HG03469 (cell line): ENCODE data around the gene DENND1A.

Source experiments
- ATAC-seq: cut with Tn5 transposase; IDR thresholded peaks from one replicate; pipeline ENCODE4 v1.9.1; 2021; ENCODE audit warnings: mild to moderate bottlenecking, moderate library complexity, moderate number of reproducible peaks; ENCODE audit not compliant: unreplicated experiment

Gene DENND1A

DNA sequence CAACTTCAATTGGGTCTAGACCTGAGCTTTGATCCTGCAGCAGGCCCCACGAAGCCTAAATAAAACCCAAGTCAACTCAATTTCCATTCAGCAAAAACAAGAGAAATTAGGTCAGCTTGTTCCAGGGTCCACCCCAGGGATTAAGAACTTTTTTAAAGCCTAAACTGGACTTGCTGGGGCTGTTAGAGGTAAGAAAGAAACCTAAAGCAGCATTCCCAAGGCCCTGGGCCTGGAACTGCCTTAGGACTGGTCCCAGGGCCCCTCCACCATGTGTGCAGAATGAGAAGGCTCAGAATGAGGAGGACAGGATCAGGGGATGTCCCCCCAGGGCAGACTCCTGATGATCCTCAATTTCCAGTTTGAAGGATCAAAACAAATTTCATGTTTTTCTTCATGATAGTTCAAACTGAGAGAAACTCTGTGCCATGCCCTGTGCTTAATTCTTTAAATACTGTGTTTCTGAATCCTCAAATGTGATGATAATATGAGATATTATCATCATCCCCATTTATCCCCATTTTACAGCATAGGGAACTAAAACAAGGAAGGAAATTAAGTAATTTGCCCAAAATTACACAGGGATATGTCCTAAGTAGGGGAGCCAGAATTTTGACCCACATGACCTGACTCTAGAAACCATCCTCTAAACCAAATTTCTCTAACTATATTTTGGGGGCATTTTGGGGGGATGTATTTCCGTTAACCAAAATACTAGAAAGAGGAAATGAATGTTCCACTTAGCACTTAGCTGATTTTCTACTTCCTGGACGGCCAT is 64.5 kb downstream of the DENND1A start:
- ATAC-seq, result no peak

DNA sequence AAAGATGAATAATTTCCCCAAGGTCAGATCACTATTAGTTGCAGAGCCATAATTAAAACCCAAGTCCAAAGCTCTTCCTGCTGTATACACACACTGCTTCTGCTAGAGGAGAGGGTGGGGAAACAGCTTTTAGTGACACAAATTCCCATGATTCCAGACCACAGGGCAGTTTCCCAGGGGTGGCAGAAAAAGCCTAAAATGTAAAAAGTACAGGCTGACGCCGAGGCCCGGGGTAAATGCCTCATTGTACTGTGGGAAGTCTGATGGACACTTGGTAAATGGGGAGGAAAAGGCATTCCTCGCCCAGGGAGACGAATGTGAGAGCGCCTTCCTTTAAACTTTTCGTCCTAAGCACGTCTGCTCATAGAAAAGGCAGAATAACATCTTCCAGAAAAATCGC is 65.7 kb downstream of the DENND1A start:
- no peak for ATAC-seq

DNA sequence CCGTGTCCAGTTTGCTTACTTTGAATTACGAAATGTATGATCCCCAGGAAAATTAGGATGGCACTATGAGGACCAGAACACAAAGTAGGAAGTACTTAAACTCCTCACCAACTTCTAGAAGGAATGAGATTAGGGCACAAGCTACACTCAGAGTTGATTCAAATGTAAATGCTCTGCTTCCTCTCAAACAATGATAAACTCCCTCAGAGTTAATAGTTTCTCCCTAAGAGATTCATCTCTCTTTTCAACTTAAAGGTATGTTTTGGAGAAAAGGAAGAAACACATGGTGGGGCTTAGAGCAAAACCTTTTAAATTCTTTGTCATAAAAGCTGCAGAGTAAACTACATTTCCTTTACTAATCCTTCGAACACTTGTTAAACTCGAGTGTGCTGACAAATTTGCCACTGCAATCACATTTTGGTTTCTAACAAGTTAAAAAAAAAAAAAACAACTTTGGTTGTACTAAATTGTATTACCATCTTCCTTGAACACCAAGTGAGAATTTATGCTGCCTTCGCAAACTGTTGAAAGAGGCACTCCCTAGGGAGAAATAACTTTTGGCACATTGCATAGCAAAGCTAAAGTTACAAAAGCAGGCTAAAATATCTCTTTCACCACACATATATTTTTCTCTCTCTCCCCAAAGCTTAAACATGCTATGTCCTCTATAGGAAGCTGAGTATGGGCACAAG is 66.6 kb downstream of the DENND1A start:
- no peak for ATAC-seq

DNA sequence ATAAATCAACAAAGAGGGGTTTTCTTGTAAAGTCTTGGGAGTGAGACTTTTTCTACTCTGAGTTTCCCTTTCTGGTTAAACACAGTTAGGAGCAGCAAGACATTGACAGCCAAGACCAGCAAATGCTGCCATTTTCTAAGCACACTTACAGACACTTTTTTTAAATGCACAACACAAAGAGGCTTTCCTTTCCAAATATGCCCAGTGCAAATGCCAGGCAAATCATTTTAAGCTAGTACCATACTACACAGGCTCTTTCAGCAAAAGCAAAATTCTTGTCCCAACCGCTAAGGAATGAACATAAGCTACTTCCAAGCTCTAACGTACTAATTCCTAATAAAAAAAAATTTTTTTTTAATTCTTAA is 68.2 kb downstream of the DENND1A start:
- no peak for ATAC-seq

DNA sequence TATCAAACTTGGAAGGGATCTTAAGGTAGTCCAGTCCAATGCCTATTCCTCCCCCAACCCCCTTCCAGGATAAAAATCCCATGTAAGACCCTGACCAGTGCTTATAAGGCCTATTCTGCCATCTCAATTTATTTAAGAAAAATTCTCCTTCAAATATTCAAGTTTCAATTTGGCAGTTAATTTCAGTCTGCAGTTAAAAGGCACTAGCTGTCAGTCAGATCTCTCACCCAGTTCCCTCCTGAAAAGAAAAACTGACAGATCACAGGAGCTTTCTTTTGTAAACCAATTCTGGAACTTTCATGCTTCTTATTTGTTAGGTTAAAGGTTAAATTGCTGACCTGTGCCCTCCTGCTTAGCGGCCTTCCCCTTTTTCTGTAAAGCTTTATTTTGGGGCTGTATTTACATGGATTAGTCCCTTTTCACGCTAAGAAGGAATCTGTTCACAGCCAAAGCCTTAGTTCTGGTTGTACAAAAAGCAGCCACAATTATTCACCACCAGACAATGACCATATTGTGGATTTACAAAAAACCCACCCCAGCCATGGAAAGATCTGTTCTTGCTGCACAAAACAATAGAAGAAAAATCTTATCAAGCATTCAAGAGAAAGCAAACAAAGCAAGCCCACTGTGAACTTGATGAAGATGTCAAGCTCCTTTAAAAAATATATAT is 68.7 kb downstream of the DENND1A start:
- no peak for ATAC-seq

DNA sequence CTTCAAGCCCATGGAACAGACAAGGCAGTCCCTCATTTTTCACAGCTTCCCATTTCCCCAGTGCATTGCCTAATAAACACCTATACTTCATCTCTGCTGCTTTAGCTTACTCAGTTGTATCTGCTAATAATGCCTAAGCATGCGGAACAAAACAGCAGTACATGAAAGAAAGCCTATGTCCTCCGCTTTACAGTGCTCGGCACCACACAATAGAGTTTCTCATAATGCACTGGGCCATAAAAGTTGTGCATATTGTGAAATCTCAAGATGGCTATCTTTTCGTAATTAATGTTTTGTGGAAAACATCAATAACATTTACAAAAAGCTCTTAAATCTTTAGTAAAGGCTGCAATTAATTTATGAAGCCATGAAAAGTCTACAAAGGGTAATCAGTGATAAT is 69.3 kb downstream of the DENND1A start:
- ATAC-seq, result no peak

DNA sequence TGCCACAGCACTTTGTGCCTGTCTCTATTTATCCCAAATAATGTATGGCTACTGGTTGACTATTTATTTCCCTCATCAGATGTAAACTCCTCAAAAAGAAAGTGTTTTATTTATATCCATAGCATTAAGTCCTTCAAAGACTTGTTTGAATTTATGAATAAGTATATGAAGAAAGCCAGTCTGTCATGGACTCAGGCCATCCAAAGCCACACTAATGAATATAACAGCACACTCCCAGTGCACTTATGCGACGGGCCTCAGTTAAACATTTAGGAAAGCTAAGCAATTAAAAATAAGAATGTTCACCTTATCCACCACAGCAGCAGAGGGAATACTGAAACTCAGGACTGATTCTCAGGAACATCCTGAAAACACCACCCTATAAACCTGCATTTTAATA is 77.5 kb downstream of the DENND1A start:
- ATAC-seq, result no peak

DNA sequence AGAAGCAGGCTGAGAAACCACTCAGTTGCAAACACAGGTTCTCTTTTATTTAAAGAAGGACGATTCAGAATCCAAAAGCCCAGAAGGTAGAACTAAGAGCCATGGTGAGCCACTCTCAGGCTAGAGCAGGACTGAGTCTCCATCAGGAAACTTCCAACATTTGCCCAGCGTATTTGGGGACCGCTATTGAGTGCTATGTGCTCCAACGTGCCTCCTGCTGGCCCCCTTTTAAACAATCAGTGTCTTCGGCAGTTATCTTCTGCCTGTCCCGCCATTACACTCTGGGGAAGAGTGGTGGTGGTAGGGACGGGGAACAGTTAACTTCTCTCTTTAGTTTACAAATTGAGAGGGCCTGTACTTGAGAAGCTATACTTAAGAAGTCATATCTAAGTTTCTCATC is 78.1 kb downstream of the DENND1A start:
- ATAC-seq, result no peak

DNA sequence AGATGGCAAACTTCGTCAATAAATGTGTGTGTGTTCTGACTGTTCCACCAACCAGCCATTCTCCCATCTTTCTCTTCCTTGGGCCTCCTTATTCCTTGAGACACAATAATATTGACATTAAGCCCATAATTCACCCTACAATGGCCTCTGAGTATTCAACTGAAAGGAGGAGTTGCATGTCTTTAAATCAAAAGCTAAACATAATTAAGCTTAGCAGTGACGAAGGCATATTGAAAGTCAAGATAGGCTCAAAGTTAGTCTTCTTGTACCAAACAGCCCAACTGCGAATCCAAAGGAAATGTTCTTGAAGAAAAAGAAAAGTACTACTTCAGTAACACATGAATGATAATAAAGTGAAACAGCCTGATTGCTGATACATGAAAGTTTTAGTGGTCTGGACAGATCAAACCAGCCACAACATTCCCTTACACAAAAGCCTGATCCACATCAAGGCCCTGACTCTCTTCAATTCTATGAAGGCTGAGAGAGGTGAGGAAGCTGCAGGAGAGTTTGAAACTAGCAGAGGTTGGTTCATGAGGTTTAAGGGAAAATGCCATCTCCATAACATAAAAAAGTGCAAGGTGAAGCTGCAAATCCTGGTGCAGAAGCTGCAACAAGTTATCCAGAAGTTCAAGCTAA is 81.4 kb downstream of the DENND1A start:
- ATAC-seq, result no peak

DNA sequence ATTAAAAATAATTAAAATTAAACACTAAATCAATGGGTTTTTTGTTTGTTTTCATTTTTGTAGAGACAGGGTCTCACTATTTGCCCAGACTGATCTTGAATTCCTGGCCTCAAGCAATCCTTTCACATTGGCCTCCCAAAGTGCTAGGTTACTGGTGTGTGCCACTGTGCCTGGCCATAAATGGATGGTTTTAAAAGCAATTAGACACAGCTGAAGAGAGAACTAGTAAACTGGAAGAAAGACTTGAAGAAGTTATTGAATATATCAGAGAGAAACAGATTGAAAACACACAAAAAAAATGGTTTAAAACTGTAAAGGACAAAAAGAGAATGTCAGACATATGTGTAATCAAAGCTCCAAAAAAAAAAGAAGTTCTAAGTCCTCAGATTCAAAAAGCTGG is 83.0 kb downstream of the DENND1A start:
- ATAC-seq, result no peak

DNA sequence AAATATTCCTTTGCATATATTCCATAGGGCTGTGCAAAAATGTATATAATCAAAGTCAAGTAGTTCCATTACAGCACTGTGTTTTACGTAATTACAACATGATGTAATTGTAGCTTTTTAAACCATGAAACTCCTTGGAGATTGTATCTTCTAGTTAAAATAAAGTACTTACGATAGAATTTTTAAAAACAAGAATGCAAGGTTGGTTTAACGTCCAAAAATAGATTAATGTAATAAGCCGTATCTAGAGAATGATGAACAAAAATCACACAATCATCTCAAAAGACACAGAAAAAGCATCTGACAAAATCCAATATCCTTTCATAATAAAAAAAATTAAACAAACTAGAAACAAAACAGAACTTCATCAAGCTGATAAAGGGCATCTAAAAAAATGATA is 86.2 kb downstream of the DENND1A start:
- ATAC-seq, result no peak

DNA sequence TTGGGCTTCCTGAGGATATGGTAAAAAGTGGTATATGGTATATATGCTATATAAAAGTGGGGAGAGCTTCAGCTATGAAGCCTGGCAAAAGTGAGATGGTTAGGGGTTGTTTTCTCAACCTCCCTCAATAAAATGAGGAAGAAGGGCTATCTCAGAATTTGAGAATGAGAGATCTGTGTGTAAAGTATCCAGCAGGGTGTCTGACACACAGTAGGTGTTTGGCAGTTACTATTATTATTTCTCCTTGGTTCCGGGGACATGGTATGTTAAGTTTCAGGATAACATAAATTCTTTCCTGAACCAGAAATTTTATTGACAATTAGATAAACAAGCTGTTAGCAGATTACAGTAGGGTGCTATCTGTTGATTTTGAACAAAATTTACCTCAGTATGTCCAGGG is 94.1 kb downstream of the DENND1A start:
- ATAC-seq, result no peak

DNA sequence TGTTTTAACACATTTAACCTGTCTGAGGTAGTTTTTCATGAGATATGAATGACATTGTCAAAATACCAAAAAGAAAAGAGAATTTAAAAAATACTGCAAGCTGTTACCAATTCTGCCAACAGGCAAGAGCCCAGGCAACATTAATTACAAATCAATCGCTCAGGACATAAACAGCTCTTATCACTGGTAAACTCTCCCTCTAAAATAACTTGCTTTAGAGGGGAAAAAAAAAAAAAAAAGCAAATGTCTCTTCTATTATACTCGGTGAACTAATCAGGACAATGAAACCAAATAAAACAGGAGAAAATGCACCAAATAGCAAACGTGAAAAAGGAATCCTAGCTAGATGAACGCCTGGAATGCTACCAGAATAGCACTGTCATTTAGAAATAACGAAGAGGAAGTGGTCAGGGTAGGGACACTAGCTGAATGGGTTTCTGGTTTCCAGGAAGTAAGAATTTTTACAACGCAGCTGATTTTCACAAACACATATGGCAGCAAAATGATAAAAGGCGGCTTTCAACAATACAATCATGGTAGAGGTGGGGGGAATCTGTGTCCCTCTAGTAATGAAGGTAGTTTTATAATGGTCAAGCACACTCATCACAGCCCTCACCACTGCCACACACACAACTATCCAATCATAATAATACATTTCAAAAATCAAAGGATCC is 94.9 kb downstream of the DENND1A start:
- ATAC-seq, result no peak

DNA sequence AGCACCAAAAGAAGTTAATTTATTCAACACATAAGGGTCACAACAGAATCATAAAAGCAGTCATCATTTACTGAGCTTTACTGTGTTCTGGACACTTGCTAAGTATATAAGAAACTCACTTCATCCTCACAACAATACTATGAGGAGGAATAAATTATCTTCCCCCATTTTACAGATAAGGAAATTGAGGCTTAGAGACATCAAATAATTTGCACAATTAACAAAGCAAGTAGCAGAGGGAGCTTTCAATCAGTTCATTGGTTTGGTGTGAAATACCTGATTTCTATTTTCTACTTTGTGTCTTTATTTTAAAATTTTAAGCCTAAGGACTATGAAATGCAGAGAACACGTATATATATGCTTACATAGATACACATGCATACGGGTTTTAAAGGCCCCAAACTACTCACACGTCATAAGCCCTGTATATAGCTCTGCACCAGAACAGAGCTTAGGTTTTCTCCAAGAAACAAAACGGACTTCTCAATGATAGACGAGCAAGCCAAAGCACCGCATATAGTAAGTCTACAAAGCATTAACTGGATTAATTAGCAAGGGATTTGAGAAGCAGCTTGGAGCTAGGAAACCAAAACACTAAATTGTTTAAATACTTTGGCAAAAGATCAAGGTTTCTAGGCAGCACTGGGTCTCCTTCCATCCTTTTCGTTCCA is 95.6 kb downstream of the DENND1A start:
- no peak for ATAC-seq

DNA sequence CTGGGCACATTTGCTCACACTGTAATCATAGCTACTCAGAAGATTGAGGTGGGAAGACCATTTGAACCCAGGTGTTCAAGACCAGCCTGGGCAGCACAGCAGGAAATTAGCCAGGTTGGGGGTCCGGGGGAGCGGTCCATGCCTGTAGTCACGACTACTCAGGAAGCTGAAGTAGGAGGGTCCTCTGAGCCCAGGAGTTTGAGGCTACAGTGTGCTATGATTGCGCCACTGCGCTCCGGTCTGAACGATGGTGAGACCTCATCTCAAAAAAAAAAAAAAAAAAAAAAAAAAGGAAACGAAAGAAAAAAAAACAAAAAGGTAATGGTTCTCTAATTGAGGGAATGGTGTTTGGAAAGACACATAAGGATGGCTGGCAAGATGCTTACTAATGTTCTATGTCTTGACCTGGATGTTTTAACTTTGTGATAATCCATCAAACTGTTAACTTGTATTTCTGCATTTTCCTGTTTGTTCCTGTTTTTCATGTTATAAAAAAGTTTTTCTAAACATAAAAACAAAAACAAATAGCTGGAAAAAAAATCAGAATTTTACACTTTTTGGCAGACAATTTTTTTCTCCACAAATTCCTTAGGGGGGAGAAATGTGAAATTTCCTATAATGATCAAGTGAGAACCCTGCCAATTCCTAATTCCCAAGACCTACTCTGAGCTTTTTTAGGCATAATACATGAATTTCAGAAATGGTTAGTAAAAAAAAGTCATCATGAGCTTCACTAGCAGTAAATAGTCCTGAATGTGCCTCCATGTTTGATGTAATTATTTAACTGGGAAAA is 96.9 kb downstream of the DENND1A start:
- no peak for ATAC-seq

DNA sequence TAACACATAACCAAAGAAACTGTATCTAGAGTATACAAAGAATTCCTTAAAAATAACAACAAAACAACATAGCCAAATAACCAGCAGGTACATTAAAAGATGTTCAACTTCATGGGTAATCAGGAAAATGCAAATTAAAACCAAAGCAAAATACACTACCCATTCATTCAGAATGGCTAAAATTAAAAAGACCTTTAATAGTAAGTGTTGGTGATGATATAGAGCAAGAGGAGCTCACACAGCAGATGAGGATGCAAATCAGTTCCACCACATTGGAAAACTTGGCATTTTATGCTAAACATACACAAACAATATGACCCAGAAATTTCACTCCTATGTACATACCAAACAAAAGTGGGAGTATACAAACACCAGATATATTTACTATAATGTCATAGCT is 97.8 kb downstream of the DENND1A start:
- ATAC-seq, result no peak

DNA sequence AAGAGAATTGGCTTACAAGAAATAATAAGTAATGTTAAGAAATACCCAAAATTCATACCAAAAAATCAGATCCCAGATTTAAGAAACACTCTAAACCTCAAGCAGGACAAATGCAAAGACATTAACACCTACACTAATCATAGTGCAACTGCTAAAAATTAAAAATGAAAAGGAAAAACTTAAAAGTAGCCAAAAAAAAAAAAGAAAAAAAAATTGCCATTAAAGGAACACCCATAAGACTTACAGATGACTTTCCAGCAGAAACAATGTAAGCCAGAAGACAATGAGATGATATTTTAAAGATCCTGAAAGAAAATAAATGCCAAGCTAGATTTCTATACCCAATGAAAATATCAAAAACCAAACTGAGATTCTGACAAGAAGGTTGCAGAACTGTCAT is 101.5 kb downstream of the DENND1A start:
- no peak for ATAC-seq

DNA sequence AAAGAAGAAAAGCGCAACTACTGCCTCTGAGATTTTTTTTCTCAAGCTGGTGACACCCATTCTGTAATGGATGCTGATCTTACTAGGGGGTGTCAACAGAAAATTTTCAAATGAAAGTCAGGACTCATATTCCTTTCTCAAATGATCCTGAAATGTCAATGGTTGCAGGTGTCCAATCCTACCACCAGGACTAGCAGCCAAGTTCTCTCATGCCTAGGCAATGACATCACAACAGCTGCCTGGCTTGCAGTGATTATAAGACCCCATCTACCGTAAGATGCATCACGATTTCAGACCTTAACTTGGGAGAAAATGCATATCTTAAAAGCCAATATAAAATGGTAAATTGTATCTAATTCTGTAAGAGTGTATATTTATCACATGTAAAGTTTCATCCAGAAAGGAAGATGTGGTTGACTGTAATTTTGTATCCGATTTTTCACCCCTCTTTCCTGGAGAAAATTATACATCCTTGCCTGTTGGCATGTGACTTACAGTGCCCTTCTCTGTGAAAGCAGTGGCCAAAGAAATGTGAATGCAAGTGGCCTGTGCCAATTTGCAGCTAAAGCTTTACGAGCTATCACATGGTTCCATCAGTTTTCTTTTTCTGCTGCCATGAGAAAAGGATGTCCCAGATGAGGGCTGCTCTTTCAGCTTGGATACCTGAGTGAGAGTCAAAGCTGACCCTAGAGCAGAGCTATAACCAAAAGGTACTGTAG is 104.4 kb downstream of the DENND1A start:
- ATAC-seq, result no peak
